DND-41 (cell line): ENCODE measurements around the gene MAP3K5.

ENCODE experiments used
- ATAC-seq: fragments of 200-7000 bp; cut with Tn5 transposase; 3 replicates; pipeline ENCODE4 v1.9.1; 2021; ENCODE audit warnings: low read depth; ENCODE audit not compliant: insufficient read depth
- DNase-seq: peaks from one replicate; pipeline ENCODE4 v3.0.0-alpha.2; 2020
- H2AFZ ChIP-seq: 2 replicates; pipeline ENCODE4 v1.6.0; 2012; ENCODE audit warnings: low read depth, low read length
- H3K27ac ChIP-seq: 2 replicates; pipeline ENCODE4 v1.5.1; 2012; ENCODE audit warnings: low read length, inconsistent platforms
- H3K27me3 ChIP-seq: fragments of 200-600 bp; sonication (generic); 2 replicates; pipeline ENCODE4 v1.6.0; 2012; ENCODE audit warnings: low read length, mild to moderate bottlenecking, inconsistent platforms; ENCODE audit not compliant: insufficient read depth, poor library complexity
- H3K36me3 ChIP-seq: 2 replicates; pipeline ENCODE4 v1.5.1; 2012; ENCODE audit warnings: low read length, inconsistent platforms; ENCODE audit not compliant: insufficient read depth
- H3K4me1 ChIP-seq: 2 replicates; pipeline ENCODE4 v1.5.1; 2012; ENCODE audit warnings: mild to moderate bottlenecking, low read length; ENCODE audit not compliant: insufficient read depth
- H3K4me2 ChIP-seq: 2 replicates; pipeline ENCODE4 v1.6.0; 2012; ENCODE audit warnings: mild to moderate bottlenecking, moderate library complexity, low read length, inconsistent platforms; ENCODE audit not compliant: insufficient read depth
- H3K4me3 ChIP-seq, 2 experiments: fragments of 200-600 bp in 1 of 2; shearing (Covaris generic) in 1 of 2; 2 replicates each; pipeline ENCODE4 v1.5.1; 2012 to 2016; ENCODE audit warnings: inconsistent platforms in 2 of 2, low read length in 2 of 2, mild to moderate bottlenecking in 2 of 2, low read depth in 1 of 2, moderate library complexity in 1 of 2
- H3K79me2 ChIP-seq: 2 replicates; pipeline ENCODE4 v1.6.0; 2012; ENCODE audit warnings: low read length, inconsistent platforms; ENCODE audit not compliant: insufficient read depth
- H3K9ac ChIP-seq: 2 replicates; pipeline ENCODE4 v1.6.0; 2012; ENCODE audit warnings: low read depth, mild to moderate bottlenecking, inconsistent platforms, low read length, moderate library complexity
- H3K9me3 ChIP-seq: 2 replicates; pipeline ENCODE4 v1.5.1; 2012; ENCODE audit warnings: low read length, moderate library complexity, mild to moderate bottlenecking, inconsistent platforms; ENCODE audit not compliant: insufficient read depth, severe bottlenecking
- H4K20me1 ChIP-seq: 2 replicates; pipeline ENCODE4 v1.6.0; 2012; ENCODE audit warnings: low read length; ENCODE audit not compliant: insufficient read depth
- CTCF ChIP-seq: IDR thresholded peaks from 2 replicates; pipeline ENCODE4 v1.5.1; 2012; ENCODE audit warnings: borderline replicate concordance, low read length, moderate library complexity, mild to moderate bottlenecking; ENCODE audit not compliant: poor library complexity, severe bottlenecking; ENCODE audit errors: extremely low read depth
- EZH2 ChIP-seq: IDR thresholded peaks from 3 replicates; pipeline ENCODE4 v1.6.1; 2012; ENCODE audit warnings: borderline replicate concordance, low read depth, mild to moderate bottlenecking, moderate library complexity, low read length, inconsistent platforms; ENCODE audit not compliant: severe bottlenecking

Gene MAP3K5

GRCh38 chr6:136764517-136764993 is 27.7 kb downstream of the MAP3K5 start:
- no peak overlapping the region for H3K4me2 ChIP-seq
- H2AFZ ChIP-seq = no peak overlapping the region
- H3K4me3 ChIP-seq = no peak overlapping the region

GRCh38 chr6:136763716-136764516 is 28.4 kb downstream of the MAP3K5 start:
- no peak for ATAC-seq
- Histone ChIP-seq H2AFZ (no peak overlapping the region), H3K27me3 (peaks cover 6% of the 10 kb centered on the region), H3K79me2 (no peaks in the 10 kb centered on the region), H3K27ac (no peak overlapping the region), H3K9me3 (no peaks in the 10 kb centered on the region), H3K4me2 (no peak overlapping the region), H3K36me3 (no peaks in the 10 kb centered on the region), H4K20me1 (no peaks in the 10 kb centered on the region), H3K4me1 (peaks cover 22% of the 10 kb centered on the region), H3K9ac (no peak overlapping the region), H3K4me3 (no peak overlapping the region)
- DNase-seq = no peak
- TF ChIP-seq EZH2 = no peak
- TF ChIP-seq CTCF = no peak

More at GRCh38 chr6:136764517-136764993, 27.7 kb downstream of the MAP3K5 start:
- DNase-seq (no peak), ATAC-seq (0 out of 3 replicates have a peak, but pooled peaks have one; percentile 8)
- Histone ChIP-seq H3K9me3 (no peaks in the 10 kb centered on the region), H3K79me2 (no peaks in the 10 kb centered on the region), H3K27me3 (peaks cover 6% of the 10 kb centered on the region), H3K36me3 (no peaks in the 10 kb centered on the region), H3K9ac (no peak overlapping the region), H3K4me1 (peaks cover 22% of the 10 kb centered on the region), H3K27ac (no peak overlapping the region), H4K20me1 (no peaks in the 10 kb centered on the region)
- TF ChIP-seq CTCF = no peak
- no peak for TF ChIP-seq EZH2

GRCh38 chr6:136763255-136763654 is 29.0 kb downstream of the MAP3K5 start:
- Histone ChIP-seq H3K27ac (no peak overlapping the region), H3K4me3 (no peak overlapping the region)
- DNase-seq = no peak

More at GRCh38 chr6:136763255-136763654, 29.0 kb downstream of the MAP3K5 start:
- H3K9me3 ChIP-seq = no peaks in the 10 kb centered on the region
- H4K20me1 ChIP-seq = no peaks in the 10 kb centered on the region
- no peaks in the 10 kb centered on the region for H3K36me3 ChIP-seq
- no peak for ATAC-seq
- H3K4me2 ChIP-seq = no peak overlapping the region
- H2AFZ ChIP-seq = no peak overlapping the region
- no peaks in the 10 kb centered on the region for H3K79me2 ChIP-seq
- H3K27me3 ChIP-seq = peaks cover 6% of the 10 kb centered on the region
- peaks cover 22% of the 10 kb centered on the region for H3K4me1 ChIP-seq
- TF ChIP-seq EZH2 = no peak
- TF ChIP-seq CTCF = no peak
- no peak overlapping the region for H3K9ac ChIP-seq
